OCI-LY7 (cell line): ENCODE measurements around the gene LOXHD1. TPM values are rescaled to one million over a fixed set of nuclear protein-coding genes. Genes with fewer than 3 reads are reported as not detected.

Source experiments
- BruUV-seq: library from RNA; stranded (reverse); fragments of 400-500 nt; replicated peaks from 2 replicates; lab custom pipeline; 2021; lab: Mats Ljungman, UMichigan
- CTCF ChIA-PET: fragments of 300-600 bp; sonication (Branson Sonifier 250); formaldehyde crosslinking; loops from one replicate; lab custom pipeline; 2022; ENCODE audit warnings: antibody characterized with exemption; ENCODE audit not compliant: unreplicated experiment; lab: Charles Lee
- POLR2A ChIA-PET: fragments of 300-600 bp; sonication (Branson Sonifier 250); formaldehyde crosslinking; loops from one replicate; lab custom pipeline; 2022; ENCODE audit warnings: antibody characterized with exemption; lab: Charles Lee
- DNase-seq: peaks from one replicate; pipeline ENCODE4 v3.0.0-alpha.2; 2015; ENCODE audit warnings: low spot score
- H2AFZ ChIP-seq: fragments of 200-600 bp; sonication (generic), shearing (Covaris generic); 2 replicates; pipeline ENCODE4 v1.6.1; 2014; ENCODE audit warnings: mild to moderate bottlenecking, antibody characterized with exemption, low read length, moderate library complexity
- H3K27ac ChIP-seq: fragments of 200-600 bp; sonication (generic); 2 replicates; pipeline ENCODE4 v1.5.1; 2014; ENCODE audit warnings: mixed run types, low read depth, mild to moderate bottlenecking, moderate library complexity, low read length, inconsistent platforms; ENCODE audit not compliant: poor library complexity, severe bottlenecking
- H3K36me3 ChIP-seq: fragments of 200-600 bp; sonication (generic); 2 replicates; pipeline ENCODE4 v1.6.1; 2014; ENCODE audit warnings: mild to moderate bottlenecking, antibody characterized with exemption, low read length, moderate library complexity, mixed read lengths; ENCODE audit not compliant: insufficient read depth
- H3K4me1 ChIP-seq: fragments of 200-600 bp; sonication (generic); 2 replicates; pipeline ENCODE4 v1.5.1; 2014; ENCODE audit warnings: mild to moderate bottlenecking, low read length; ENCODE audit not compliant: insufficient read depth, poor library complexity, severe bottlenecking
- H3K4me2 ChIP-seq: fragments of 200-600 bp; sonication (generic); 2 replicates; pipeline ENCODE4 v1.6.1; 2014; ENCODE audit warnings: mild to moderate bottlenecking, low read length
- H3K4me3 ChIP-seq: fragments of 200-600 bp; sonication (generic); 2 replicates; pipeline ENCODE4 v1.5.1; 2014; ENCODE audit warnings: mild to moderate bottlenecking, low read depth, low read length; ENCODE audit not compliant: poor library complexity, severe bottlenecking
- H3K79me2 ChIP-seq: fragments of 200-600 bp; sonication (generic); 2 replicates; pipeline ENCODE4 v1.6.1; 2016; ENCODE audit warnings: low read depth, mild to moderate bottlenecking, low read length, moderate library complexity, mixed read lengths; ENCODE audit not compliant: insufficient read depth
- H3K9me2 ChIP-seq: fragments of 200-600 bp; sonication (generic); 2 replicates; pipeline ENCODE4 v1.6.1; 2016; ENCODE audit warnings: mild to moderate bottlenecking, low read length, mixed read lengths; ENCODE audit not compliant: insufficient read depth
- H3K9me3 ChIP-seq: fragments of 200-600 bp; sonication (generic); 2 replicates; pipeline ENCODE4 v1.6.1; 2014; ENCODE audit warnings: mild to moderate bottlenecking, mixed run types, low read length, mixed read lengths
- H4K20me1 ChIP-seq: fragments of 200-600 bp; sonication (generic); 2 replicates; pipeline ENCODE4 v1.6.1; 2014; ENCODE audit warnings: mild to moderate bottlenecking, antibody characterized with exemption, low read length, moderate library complexity, mixed read lengths; ENCODE audit not compliant: insufficient read depth
- CTCF ChIP-seq: fragments of 200-600 bp; sonication (generic); conservative IDR thresholded peaks from 2 replicates; pipeline ENCODE4 v1.5.1; 2014; ENCODE audit warnings: mild to moderate bottlenecking, antibody characterized with exemption, low read length, moderate library complexity, mixed read lengths
- EZH2phosphoT487 ChIP-seq: fragments of 200-600 bp; sonication (generic); IDR thresholded peaks from 2 replicates; pipeline ENCODE4 v1.6.1; 2018; ENCODE audit warnings: low read depth, borderline replicate concordance, mild to moderate bottlenecking, mixed run types, antibody characterized with exemption, low read length, moderate library complexity, mixed read lengths
- intact Hi-C: fragments of 100-400 bp; cut with micrococcal nuclease; formaldehyde crosslinking; loops from one replicate; pipeline ENCODE4 v1.10.0; 2022; ENCODE audit not compliant: unreplicated experiment
- total RNA-seq, 2 experiments: library from RNA; depleted of rRNA in 1 of 2; stranded (reverse); fragments of >200 nt in 1 of 2; shearing (Covaris generic) in 1 of 2; gene quantifications; 2 replicates each; pipeline ENCODE4 v1.2.3, GENCODE V29; 2014 to 2022

The LOXHD1 gene
- total RNA-seq, 2 experiments from 2014 or later: not detected

GRCh38 chr18:46480226-46480625, 176.8 kb downstream of the LOXHD1 start:
- Histone ChIP-seq H3K9me3 (no peaks in the 10 kb centered on the region), H3K9me2 (no peaks in the 10 kb centered on the region), H4K20me1 (no peaks in the 10 kb centered on the region), H3K4me2 (no peak overlapping the region), H3K36me3 (no peaks in the 10 kb centered on the region), H2AFZ (no peak overlapping the region), H3K4me1 (no peaks in the 10 kb centered on the region), H3K4me3 (no peak overlapping the region), H3K79me2 (no peaks in the 10 kb centered on the region), H3K27ac (no peak overlapping the region)
- intact Hi-C loops: loop anchor here (2.0 kb wide), 1 partner anchor 331 kb away; no protein-coding TSS in a partner anchor
- POLR2A ChIA-PET: no interaction called here
- no peak for TF ChIP-seq EZH2phosphoT487
- TF ChIP-seq CTCF: no peak
- no TSS peak for BruUV-seq
- CTCF ChIA-PET: interaction anchor here (1.2 kb wide), 1 partner anchor 199 kb away, joined by 3 read pairs; no protein-coding TSS in a partner anchor
- DNase-seq: no peak

GRCh38 chr18:46478796-46479195, 178.2 kb downstream of the LOXHD1 start:
- TF ChIP-seq EZH2phosphoT487 (no peak), CTCF (no peak)
- Histone ChIP-seq H3K4me2 (no peak overlapping the region), H3K9me3 (no peaks in the 10 kb centered on the region), H3K4me1 (no peaks in the 10 kb centered on the region), H2AFZ (no peak overlapping the region), H3K4me3 (no peak overlapping the region), H3K9me2 (no peaks in the 10 kb centered on the region), H3K79me2 (no peaks in the 10 kb centered on the region), H3K36me3 (no peaks in the 10 kb centered on the region), H4K20me1 (no peaks in the 10 kb centered on the region), H3K27ac (no peak overlapping the region)
- ChIA-PET CTCF (no interaction called here), POLR2A (no interaction called here)
- DNase-seq: no peak
- no TSS peak for BruUV-seq
- intact Hi-C loops: no loop called here

GRCh38 chr18:46477425-46478011, 179.5 kb downstream of the LOXHD1 start:
- no peak overlapping the region for H2AFZ ChIP-seq
- TF ChIP-seq EZH2phosphoT487: no peak
- TF ChIP-seq CTCF: no peak
- POLR2A ChIA-PET: no interaction called here

More at GRCh38 chr18:46477425-46478011, 179.5 kb downstream of the LOXHD1 start:
- Histone ChIP-seq H3K9me2 (no peaks in the 10 kb centered on the region), H3K9me3 (no peaks in the 10 kb centered on the region), H3K79me2 (no peaks in the 10 kb centered on the region), H3K27ac (no peak overlapping the region), H3K36me3 (no peaks in the 10 kb centered on the region), H4K20me1 (no peaks in the 10 kb centered on the region), H3K4me3 (no peak overlapping the region), H3K4me1 (no peaks in the 10 kb centered on the region), H3K4me2 (no peak overlapping the region)
- intact Hi-C loops: no loop called here
- BruUV-seq: no TSS peak
- CTCF ChIA-PET: no interaction called here
- no peak for DNase-seq
